ENCODE results near the gene CARHSP1. TPM values are rescaled to one million over a fixed set of nuclear protein-coding genes. Genes with fewer than 3 reads are reported as not detected.

The CARHSP1 gene
- total and polyA plus RNA-seq, 2 experiments from 2014 or later = 140 to 167 TPM

DNA sequence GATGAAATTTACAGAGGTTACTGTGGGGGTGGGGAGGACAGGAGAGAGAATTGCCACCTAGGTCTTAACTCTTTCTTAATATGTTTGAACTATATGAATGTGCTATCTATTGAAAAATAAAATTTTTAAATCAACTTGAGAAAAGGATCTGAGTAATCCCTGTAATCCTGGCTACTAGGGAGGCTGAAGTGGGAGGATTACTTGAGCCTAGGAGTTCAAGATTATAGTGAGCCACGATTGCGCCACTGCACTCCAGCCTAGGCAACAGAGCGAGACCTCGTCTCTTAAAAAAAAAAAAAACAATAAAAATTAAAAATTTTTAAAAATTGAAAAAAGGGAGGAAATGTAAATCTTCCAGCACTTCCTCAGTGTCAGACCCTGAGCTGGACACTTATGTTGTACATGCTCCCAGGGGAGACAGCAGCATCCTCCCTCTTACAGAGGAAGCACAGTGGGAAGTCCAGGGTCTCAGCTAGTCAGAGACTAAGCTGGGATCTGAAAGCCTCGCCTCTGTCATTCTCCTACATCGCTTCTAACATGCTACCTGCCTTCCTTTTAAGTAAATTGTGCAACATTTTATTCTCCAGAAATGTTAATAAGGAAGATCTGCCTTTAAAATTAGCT, 49.3 kb downstream of the CARHSP1 start:
- Histone ChIP-seq H3K36me3 (replicated peaks; ENCODE audit: insufficient read depth, low read depth) (no peaks in the 10 kb centered on the region), H3K27ac (no peak overlapping the region), H3K79me2 (peaks cover 3% of the 10 kb centered on the region), H4K20me1 (ENCODE audit: insufficient read depth, poor library complexity, severe bottlenecking) (no peaks in the 10 kb centered on the region), H3K4me3 (no peak overlapping the region), H3K4me2 (no peak overlapping the region), H3K9me2 (replicated peaks; ENCODE audit: insufficient read depth) (no peaks in the 10 kb centered on the region), H3K27me3 (no peaks in the 10 kb centered on the region), H2AFZ (no peak overlapping the region), H3K9me3 (ENCODE audit: low read depth) (no peaks in the 10 kb centered on the region), H3K4me1 (ENCODE audit: insufficient read depth) (no peaks in the 10 kb centered on the region)
- 89% methylated on average over 6 of the region's 6 CpGs for WGBS (ENCODE audit: low lambda C conversion rate, missing lambda C conversion rate)
- TF ChIP-seq EZH2phosphoT487 (IDR thresholded peaks at IDR 0.05; ENCODE audit: low read depth, severe bottlenecking, unreplicated experiment) = no peak
- no peak for DNase-seq (ENCODE audit: low spot score)

DNA sequence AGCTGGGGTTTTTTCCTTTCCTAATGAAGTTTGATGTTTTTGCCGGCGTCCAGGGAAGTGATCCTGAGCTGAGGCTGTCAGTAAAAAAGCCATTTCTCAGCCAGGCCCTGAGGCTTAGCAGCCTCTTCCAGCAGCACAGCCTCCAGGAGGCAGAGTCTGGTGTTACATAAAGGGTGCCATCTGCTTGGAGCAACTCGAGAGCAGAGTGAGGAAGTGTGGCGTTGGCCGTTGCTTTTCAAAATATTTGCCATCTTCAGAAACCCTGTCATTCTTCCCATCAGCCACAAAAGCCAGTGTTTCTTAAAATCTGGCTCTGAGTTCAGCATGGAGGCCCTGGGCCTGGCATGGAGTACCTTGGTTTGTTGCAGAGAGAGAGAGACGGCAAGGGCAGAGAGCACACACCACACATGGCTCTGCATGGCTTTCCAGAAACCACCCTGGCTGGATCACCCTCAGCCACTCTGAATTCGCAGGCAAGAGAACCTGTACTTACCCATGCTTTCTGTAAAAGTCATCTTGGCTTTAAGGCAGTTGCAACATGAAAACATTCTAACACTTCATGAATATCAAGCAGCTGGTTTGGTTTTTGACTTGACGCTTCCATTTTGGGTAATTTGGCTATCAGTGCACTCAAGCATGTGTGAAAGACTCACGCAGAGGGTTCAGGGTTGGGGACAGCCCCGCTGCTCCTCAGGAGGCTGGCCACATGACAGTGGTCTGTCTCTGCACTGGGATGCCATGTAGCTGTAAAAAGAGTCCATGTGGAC, 50.1 kb downstream of the CARHSP1 start:
- Histone ChIP-seq H3K36me3 (replicated peaks; ENCODE audit: insufficient read depth, low read depth) (no peaks in the 10 kb centered on the region), H3K79me2 (peaks cover 3% of the 10 kb centered on the region)

GRCh38 chr16:8816967-8817655, 51.7 kb downstream of the CARHSP1 start:
- 95% methylated on average over 6 of the region's 6 CpGs for WGBS (ENCODE audit: low lambda C conversion rate, missing lambda C conversion rate)
- H3K4me3 ChIP-seq = no peak overlapping the region
- no peaks in the 10 kb centered on the region for H3K36me3 ChIP-seq (replicated peaks; ENCODE audit: insufficient read depth, low read depth)
- no peak overlapping the region for H3K4me2 ChIP-seq
- no peaks in the 10 kb centered on the region for H3K9me2 ChIP-seq (replicated peaks; ENCODE audit: insufficient read depth)
- TF ChIP-seq EZH2 (IDR thresholded peaks at IDR 0.05; ENCODE audit: borderline replicate concordance) = no peak
- no peak for TF ChIP-seq EZH2phosphoT487 (IDR thresholded peaks at IDR 0.05; ENCODE audit: low read depth, severe bottlenecking, unreplicated experiment)
- TF ChIP-seq, protein P1, sequence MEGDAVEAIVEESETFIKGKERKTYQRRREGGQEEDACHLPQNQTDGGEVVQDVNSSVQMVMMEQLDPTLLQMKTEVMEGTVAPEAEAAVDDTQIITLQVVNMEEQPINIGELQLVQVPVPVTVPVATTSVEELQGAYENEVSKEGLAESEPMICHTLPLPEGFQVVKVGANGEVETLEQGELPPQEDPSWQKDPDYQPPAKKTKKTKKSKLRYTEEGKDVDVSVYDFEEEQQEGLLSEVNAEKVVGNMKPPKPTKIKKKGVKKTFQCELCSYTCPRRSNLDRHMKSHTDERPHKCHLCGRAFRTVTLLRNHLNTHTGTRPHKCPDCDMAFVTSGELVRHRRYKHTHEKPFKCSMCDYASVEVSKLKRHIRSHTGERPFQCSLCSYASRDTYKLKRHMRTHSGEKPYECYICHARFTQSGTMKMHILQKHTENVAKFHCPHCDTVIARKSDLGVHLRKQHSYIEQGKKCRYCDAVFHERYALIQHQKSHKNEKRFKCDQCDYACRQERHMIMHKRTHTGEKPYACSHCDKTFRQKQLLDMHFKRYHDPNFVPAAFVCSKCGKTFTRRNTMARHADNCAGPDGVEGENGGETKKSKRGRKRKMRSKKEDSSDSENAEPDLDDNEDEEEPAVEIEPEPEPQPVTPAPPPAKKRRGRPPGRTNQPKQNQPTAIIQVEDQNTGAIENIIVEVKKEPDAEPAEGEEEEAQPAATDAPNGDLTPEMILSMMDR (IDR thresholded peaks at IDR 0.05; ENCODE audit: poor library complexity) = no peak
- H3K27ac ChIP-seq = no peak overlapping the region
- H3K79me2 ChIP-seq = peaks cover 3% of the 10 kb centered on the region
- no peak overlapping the region for H2AFZ ChIP-seq
- DNase-seq (ENCODE audit: low spot score) = no peak
- H3K27me3 ChIP-seq = no peaks in the 10 kb centered on the region
- no peaks in the 10 kb centered on the region for H3K4me1 ChIP-seq (ENCODE audit: insufficient read depth)
- H4K20me1 ChIP-seq (ENCODE audit: insufficient read depth, poor library complexity, severe bottlenecking) = no peaks in the 10 kb centered on the region
- H3K9me3 ChIP-seq (ENCODE audit: low read depth) = no peaks in the 10 kb centered on the region

More for the DNA sequence above, 50.1 kb downstream of the CARHSP1 start:
- H3K27ac ChIP-seq = no peak overlapping the region
- TF ChIP-seq EZH2 (IDR thresholded peaks at IDR 0.05; ENCODE audit: borderline replicate concordance) (no peak), EZH2phosphoT487 (IDR thresholded peaks at IDR 0.05; ENCODE audit: low read depth, severe bottlenecking, unreplicated experiment) (no peak)
- TF ChIP-seq, protein P1 (IDR thresholded peaks at IDR 0.05; ENCODE audit: poor library complexity) = no peak
- H3K27me3 ChIP-seq = no peaks in the 10 kb centered on the region
- no peaks in the 10 kb centered on the region for H3K9me3 ChIP-seq (ENCODE audit: low read depth)
- no peak for DNase-seq (ENCODE audit: low spot score)
- H4K20me1 ChIP-seq (ENCODE audit: insufficient read depth, poor library complexity, severe bottlenecking) = no peaks in the 10 kb centered on the region
- no peak overlapping the region for H3K4me3 ChIP-seq
- no peaks in the 10 kb centered on the region for H3K9me2 ChIP-seq (replicated peaks; ENCODE audit: insufficient read depth)
- WGBS (ENCODE audit: low lambda C conversion rate, missing lambda C conversion rate) = 94% methylated on average over 10 of the region's 10 CpGs
- no peak overlapping the region for H3K4me2 ChIP-seq
- no peak overlapping the region for H2AFZ ChIP-seq
- H3K4me1 ChIP-seq (ENCODE audit: insufficient read depth) = no peaks in the 10 kb centered on the region
